GM18517 (cell line): ENCODE measurements around the gene TOX3.

Source experiments
- ATAC-seq: cut with Tn5 transposase; IDR thresholded peaks from one replicate; pipeline ENCODE4 v1.9.1; 2021; ENCODE audit warnings: mild to moderate bottlenecking, moderate library complexity; ENCODE audit not compliant: unreplicated experiment

TOX3 gene

GRCh38 chr16:52567193-52567592 is 20.2 kb upstream of the TOX3 start:
- ATAC-seq: no peak

- no peak for ATAC-seq
Observed at GRCh38 chr16:52563767-52564611, 17.0 kb upstream of the TOX3 start.

- ATAC-seq: no peak
Observed at GRCh38 chr16:52562770-52563169, 15.8 kb upstream of the TOX3 start.

GRCh38 chr16:52561910-52562741 is 15.2 kb upstream of the TOX3 start:
- ATAC-seq: no peak

GRCh38 chr16:52558448-52558847 is 11.5 kb upstream of the TOX3 start:
- ATAC-seq: no peak

GRCh38 chr16:52557236-52557635 is 10.3 kb upstream of the TOX3 start:
- no peak for ATAC-seq

GRCh38 chr16:52556083-52556482 is 9.1 kb upstream of the TOX3 start:
- ATAC-seq: no peak

GRCh38 chr16:52555572-52555971 is 8.6 kb upstream of the TOX3 start:
- ATAC-seq: no peak

GRCh38 chr16:52554334-52554733 is 7.4 kb upstream of the TOX3 start:
- no peak for ATAC-seq

GRCh38 chr16:52553322-52553721 is 6.4 kb upstream of the TOX3 start:
- ATAC-seq: no peak

- no peak for ATAC-seq
Observed at GRCh38 chr16:52552643-52553042, 5.7 kb upstream of the TOX3 start.

- no peak for ATAC-seq
Observed at GRCh38 chr16:52549011-52549692, 2.2 kb upstream of the TOX3 start.

- no peak for ATAC-seq
Observed at GRCh38 chr16:52548261-52549010, 1.5 kb upstream of the TOX3 start.

GRCh38 chr16:52547834-52548215 is 882 bp upstream of the TOX3 start:
- no peak for ATAC-seq

- ATAC-seq: no peak
Observed at GRCh38 chr16:52546291-52547003, 496 bp downstream of the TOX3 start.

- no peak for ATAC-seq
Observed at GRCh38 chr16:52545898-52546266, 1.1 kb downstream of the TOX3 start.

GRCh38 chr16:52545222-52545897 is 1.6 kb downstream of the TOX3 start:
- ATAC-seq: no peak

GRCh38 chr16:52544703-52545102 is 2.2 kb downstream of the TOX3 start:
- no peak for ATAC-seq

- no peak for ATAC-seq
Observed at GRCh38 chr16:52543654-52544053, 3.3 kb downstream of the TOX3 start.

- no peak for ATAC-seq
Observed at GRCh38 chr16:52540910-52541309, 6.0 kb downstream of the TOX3 start.
